GF-D8 (cell line): ENCODE measurements around the gene GRM4.

Experiments used
- DNase-seq: peaks from one replicate; lab custom pipeline; 2025; lab: John Stamatoyannopoulos, UW

GRM4 gene

GRCh38 chr6:34157236-34157830 lies 11.4 kb upstream of the GRM4 start:
- DNase-seq, result no peak

- no peak for DNase-seq
Measured at GRCh38 chr6:34155471-34156300, 9.8 kb upstream of the GRM4 start.

- DNase-seq, result no peak
Measured at GRCh38 chr6:34154668-34155447, 9.0 kb upstream of the GRM4 start.

DNA sequence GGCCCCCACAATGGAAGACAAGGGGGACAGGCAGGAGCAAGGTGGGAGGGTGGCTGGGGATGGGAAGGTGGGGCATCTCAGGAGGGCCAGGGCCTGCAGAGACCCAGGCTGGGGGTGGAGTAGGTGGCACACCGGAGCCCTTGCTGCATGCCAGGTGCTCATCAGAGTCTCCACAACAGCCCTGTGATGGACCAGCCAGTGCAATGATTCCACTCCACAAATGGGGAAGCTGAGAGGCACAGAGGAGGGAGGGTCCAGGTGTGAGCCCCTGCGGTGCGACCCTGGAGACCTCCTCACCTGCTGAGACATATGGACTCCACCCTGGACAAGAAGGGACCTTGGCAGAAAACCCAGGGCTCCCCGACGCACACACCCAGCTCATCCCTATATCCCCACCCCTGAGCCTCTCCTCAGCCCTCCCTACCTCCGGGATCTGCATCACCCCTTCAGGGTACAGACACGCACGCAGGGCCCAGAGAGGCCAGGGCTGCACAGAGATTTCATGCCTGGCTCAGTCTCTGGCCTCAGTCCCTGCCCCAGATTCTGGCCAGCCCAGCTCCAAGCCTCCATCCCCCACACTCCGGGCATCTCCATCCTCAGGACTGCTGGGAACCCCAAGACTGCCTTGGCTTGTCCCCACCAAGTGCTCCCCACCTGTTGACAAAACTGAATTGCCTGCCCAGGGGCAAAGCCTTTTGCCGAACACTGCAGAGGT lies 7.1 kb upstream of the GRM4 start:
- no peak for DNase-seq

- DNase-seq, result no peak
Measured at GRCh38 chr6:34152042-34152524, 6.2 kb upstream of the GRM4 start.

- no peak for DNase-seq
Measured at GRCh38 chr6:34151321-34152041, 5.6 kb upstream of the GRM4 start.

DNA sequence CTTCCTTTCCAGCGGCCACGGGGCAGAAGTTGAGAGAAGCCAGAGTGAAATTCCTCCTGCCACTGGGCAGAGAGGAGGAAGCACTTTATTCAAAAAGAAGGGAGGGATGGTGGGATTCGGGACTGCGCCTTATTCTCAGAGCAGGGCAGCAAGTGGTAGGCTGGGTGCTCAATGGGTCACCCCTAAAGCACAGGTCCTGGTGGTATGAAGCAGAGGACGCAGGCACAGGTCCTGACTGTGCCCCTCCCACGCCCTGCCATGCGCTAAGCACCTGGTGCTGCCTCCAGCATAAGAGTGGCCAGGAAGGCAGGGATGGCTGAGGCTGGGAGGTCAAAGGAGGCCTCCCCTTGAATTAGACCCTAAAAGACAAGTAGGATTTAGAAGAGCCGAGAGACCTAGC lies 4.9 kb upstream of the GRM4 start:
- DNase-seq, result no peak

DNA sequence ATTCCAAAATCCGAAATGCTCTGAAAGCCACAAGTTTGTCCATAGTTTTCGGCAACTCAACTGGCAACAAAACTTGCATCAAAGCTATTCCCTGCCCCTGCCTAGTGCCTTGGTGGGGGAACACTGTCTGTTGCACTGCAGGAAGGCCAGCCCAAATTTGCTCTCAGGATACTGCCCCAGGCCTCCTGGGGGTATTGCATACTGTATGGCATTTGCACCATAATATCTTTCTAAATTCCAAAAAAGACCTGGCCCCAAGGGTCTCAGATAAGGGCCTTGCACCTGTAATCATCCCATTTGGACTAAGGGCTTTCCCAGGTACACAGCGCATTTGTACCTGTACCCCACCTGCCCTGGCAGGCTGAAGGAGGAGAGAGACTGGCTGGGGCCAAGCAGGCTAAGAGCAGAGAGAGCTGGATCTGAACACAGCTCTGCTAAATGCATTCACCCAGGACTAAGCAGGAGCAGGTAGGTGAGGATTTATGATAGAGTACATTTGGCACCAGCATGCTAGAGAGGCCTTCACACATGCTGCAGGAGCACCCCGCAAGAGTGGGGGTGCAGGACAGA lies 4.0 kb upstream of the GRM4 start:
- DNase-seq, result no peak

GRCh38 chr6:34149452-34149810 lies 3.5 kb upstream of the GRM4 start:
- DNase-seq, result no peak

GRCh38 chr6:34148631-34149451 lies 3.0 kb upstream of the GRM4 start:
- no peak for DNase-seq

DNA sequence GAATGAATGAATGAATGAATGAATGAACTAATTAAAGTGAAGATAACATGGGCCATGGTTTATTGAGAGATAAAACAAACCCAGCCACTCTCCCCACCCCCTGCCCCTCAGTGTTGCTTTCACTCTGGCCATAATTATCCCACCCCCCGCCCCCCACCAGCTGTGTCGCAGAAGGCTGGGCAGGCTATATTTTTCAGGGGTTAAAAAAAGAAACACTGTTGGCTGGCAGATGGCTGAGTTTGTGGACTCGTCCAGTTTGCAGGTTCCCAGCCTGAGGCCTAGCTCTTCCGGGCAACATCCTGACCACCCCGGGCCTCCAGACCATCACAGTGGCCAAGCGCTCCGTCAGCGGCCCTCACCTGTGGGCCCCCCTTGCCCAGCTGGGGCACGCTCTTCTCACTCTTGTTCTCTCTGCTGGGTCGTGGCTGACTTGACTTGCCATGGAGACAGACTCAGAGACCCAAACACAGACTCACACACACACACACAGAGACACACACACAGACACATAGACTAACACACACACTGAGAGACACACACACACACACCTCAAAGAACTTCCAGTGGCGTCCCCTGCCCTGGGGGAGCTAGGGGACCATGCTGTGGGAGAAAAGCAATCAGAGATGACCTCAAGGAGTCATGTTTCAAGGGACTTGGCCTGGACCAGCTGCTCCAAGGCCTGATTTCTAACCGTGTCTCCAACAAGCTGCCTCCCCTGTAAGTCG lies 2.2 kb upstream of the GRM4 start:
- DNase-seq, result no peak

- no peak for DNase-seq
Measured at GRCh38 chr6:34146801-34147592, 1.1 kb upstream of the GRM4 start.

DNA sequence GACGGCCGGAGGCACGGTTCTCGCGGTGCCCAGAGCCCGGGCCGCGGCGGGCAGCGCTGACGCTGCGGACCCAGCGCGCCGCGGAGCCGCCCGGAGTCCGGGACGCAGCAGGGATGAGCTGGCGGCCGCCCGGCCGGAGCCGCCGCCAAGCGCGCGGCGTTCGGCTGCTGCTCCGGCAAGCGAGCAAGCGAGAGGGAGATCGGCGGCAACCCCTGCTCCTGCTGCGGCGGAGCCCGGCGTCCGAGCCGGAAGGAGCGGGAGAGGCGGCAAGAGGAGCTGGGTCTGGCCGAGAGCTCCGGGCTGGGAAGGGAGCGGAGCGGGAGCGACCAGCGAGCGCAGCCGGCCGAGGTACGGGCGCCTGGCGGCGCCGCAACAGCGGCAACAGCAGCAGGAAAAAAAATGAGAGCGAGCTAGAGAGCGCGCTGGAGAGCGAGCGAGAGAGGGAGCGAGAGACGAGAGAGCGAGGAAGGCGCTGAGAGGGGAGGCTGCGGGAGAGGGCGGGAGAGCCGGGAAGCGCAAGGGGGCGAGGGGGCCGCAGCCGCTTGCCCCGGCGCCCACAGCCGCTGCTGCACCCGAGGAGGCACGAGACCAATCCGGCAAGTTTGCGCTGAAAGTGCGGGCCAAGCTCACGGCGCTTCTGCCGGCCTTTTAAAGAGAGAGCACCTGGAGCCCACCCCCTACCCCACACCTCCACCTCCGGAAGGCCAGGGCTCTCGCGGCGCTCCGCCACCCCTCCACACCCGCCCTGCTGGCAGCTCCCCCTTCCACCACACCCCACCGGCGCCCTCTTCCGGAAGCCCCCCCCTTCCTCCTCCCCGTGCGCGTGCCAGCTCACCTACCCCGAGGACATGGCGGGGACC lies 496 bp downstream of the GRM4 start:
- no peak for DNase-seq

- no peak for DNase-seq
Measured at GRCh38 chr6:34144581-34145160, 1.2 kb downstream of the GRM4 start.

GRCh38 chr6:34143884-34144580 lies 1.9 kb downstream of the GRM4 start:
- DNase-seq, result no peak

- no peak for DNase-seq
Measured at GRCh38 chr6:34143196-34143883, 2.5 kb downstream of the GRM4 start.
